ENCODE results near the gene SHB.

- TF ChIP-seq NFYB (CRISPR knock-in tag; conservative IDR thresholded peaks at IDR 0.05; ENCODE audit: low read depth) (no peak), JAZF1 (CRISPR knock-in tag; IDR thresholded peaks at IDR 0.05) (no peak), CREB1 (CRISPR knock-in tag; IDR thresholded peaks at IDR 0.05) (no peak), ATF3 (CRISPR knock-in tag; conservative IDR thresholded peaks at IDR 0.05) (no peak), NR3C1 (CRISPR knock-in tag; conservative IDR thresholded peaks at IDR 0.05; ENCODE audit: low read depth) (no peak), CREM (CRISPR knock-in tag; IDR thresholded peaks at IDR 0.05) (no peak), ZBTB21 (CRISPR knock-in tag; IDR thresholded peaks at IDR 0.05; ENCODE audit: borderline replicate concordance) (no peak)
- TF ChIP-seq, protein P1, sequence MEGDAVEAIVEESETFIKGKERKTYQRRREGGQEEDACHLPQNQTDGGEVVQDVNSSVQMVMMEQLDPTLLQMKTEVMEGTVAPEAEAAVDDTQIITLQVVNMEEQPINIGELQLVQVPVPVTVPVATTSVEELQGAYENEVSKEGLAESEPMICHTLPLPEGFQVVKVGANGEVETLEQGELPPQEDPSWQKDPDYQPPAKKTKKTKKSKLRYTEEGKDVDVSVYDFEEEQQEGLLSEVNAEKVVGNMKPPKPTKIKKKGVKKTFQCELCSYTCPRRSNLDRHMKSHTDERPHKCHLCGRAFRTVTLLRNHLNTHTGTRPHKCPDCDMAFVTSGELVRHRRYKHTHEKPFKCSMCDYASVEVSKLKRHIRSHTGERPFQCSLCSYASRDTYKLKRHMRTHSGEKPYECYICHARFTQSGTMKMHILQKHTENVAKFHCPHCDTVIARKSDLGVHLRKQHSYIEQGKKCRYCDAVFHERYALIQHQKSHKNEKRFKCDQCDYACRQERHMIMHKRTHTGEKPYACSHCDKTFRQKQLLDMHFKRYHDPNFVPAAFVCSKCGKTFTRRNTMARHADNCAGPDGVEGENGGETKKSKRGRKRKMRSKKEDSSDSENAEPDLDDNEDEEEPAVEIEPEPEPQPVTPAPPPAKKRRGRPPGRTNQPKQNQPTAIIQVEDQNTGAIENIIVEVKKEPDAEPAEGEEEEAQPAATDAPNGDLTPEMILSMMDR (IDR thresholded peaks at IDR 0.05), result no peak
- TF ChIP-seq, protein P2, sequence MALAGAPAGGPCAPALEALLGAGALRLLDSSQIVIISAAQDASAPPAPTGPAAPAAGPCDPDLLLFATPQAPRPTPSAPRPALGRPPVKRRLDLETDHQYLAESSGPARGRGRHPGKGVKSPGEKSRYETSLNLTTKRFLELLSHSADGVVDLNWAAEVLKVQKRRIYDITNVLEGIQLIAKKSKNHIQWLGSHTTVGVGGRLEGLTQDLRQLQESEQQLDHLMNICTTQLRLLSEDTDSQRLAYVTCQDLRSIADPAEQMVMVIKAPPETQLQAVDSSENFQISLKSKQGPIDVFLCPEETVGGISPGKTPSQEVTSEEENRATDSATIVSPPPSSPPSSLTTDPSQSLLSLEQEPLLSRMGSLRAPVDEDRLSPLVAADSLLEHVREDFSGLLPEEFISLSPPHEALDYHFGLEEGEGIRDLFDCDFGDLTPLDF (CRISPR knock-in tag; IDR thresholded peaks at IDR 0.05), result no peak
- TF ChIP-seq, protein P3, sequence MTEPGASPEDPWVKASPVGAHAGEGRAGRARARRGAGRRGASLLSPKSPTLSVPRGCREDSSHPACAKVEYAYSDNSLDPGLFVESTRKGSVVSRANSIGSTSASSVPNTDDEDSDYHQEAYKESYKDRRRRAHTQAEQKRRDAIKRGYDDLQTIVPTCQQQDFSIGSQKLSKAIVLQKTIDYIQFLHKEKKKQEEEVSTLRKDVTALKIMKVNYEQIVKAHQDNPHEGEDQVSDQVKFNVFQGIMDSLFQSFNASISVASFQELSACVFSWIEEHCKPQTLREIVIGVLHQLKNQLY (CRISPR knock-in tag; IDR thresholded peaks at IDR 0.05), result no peak
Observed at GRCh38 chr9:37950561-37950960, 118.5 kb downstream of the SHB start.

Measured in WTC11 (cell line).